Thyroid gland (tissue), 4 donors: ENCODE results near the gene NMNAT2. TPM values are rescaled to one million over a fixed set of nuclear protein-coding genes. Genes with fewer than 3 reads are reported as not detected.

ENCODE experiments used
- DNase-seq, 2 donors: peaks; one replicate each; pipeline ENCODE4 v3.0.0-alpha.2; 2019
- H3K27ac ChIP-seq, 3 donors: fragments of 200-600 bp; sonication (generic); 1 replicate in 2 of 3; 2 replicates in 1 of 3; pipeline ENCODE4 v1.5.1; 2016 to 2019; ENCODE audit warnings: mild to moderate bottlenecking in 1 of 3, moderate library complexity in 1 of 3
- H3K27me3 ChIP-seq: fragments of 200-600 bp; sonication (generic); one replicate; pipeline ENCODE4 v1.5.1; 2019
- H3K36me3 ChIP-seq, 2 donors: fragments of 200-600 bp; sonication (generic); one replicate each; pipeline ENCODE4 v1.5.1; 2016 to 2019
- H3K4me1 ChIP-seq, 2 donors: fragments of 200-600 bp; sonication (generic); one replicate each; pipeline ENCODE4 v1.5.1; 2017 to 2019
- H3K4me3 ChIP-seq, 3 donors: fragments of 200-600 bp; sonication (generic); replicated peaks in 1 of 3; 1 replicate in 2 of 3; 2 replicates in 1 of 3; pipeline ENCODE4 v1.5.1; 2016; ENCODE audit warnings: mild to moderate bottlenecking in 1 of 3
- H3K9me3 ChIP-seq: fragments of 200-600 bp; sonication (generic); one replicate; pipeline ENCODE4 v1.5.1; 2017
- POLR2A ChIP-seq, 2 donors: fragments of 450-650 bp; IDR thresholded peaks; one replicate each; pipeline ENCODE4 v1.6.1; 2017; ENCODE audit warnings: antibody characterized with exemption in 2 of 2, mild to moderate bottlenecking in 2 of 2, moderate library complexity in 1 of 2
- WGBS, 2 donors: methylation state at CpG; one replicate each; pipeline ENCODE4 v1.1.5; 2017; 5-methylcytosine and 5-hydroxymethylcytosine counted together
- intact Hi-C: fragments of 100-400 bp; cut with DNase I; formaldehyde crosslinking; loops from one replicate; pipeline ENCODE4 v1.15.1; 2023
- total RNA-seq, 4 donors: library from RNA; depleted of rRNA; stranded (reverse); fragments of >200 nt; gene quantifications; one replicate each; pipeline ENCODE4 v1.2.3, GENCODE V29; 2016
- TF ChIP-seq, protein P1 (sequence below), 6 experiments: fragments of 200-600 bp in 3 of 6; fragments of 450-650 bp in 3 of 6; sonication (generic) in 3 of 6; IDR thresholded peaks; one replicate each; pipeline ENCODE4 v1.5.1; 2016 to 2019; ENCODE audit warnings: antibody characterized with exemption in 6 of 6, mild to moderate bottlenecking in 2 of 6, inconsistent platforms in 1 of 6, moderate library complexity in 1 of 6

NMNAT2 gene
- total RNA-seq, 4 donors from 2014 or later = 7.6 to 39.5 (median 17.3) TPM

DNA sequence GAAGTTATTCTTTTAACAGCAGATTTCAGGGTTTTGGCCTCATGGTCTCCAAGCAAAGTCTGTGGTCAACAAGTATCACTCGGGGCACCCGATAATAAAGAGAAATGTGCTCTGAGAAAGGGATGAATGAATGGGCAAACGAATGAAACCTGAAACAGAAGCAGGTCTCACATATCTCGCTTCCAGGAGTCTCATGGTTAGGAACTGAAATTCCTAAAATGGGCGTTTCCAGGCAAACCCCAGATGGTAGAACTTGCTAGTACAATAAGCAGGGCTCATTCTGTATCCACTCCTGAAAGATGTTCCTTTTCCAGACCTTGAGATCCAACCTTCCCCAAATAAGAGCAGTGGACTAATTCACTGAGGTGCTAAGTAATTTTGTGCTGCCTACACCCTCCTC, 144.9 kb downstream of the NMNAT2 start:
- TF ChIP-seq, protein P1, sequence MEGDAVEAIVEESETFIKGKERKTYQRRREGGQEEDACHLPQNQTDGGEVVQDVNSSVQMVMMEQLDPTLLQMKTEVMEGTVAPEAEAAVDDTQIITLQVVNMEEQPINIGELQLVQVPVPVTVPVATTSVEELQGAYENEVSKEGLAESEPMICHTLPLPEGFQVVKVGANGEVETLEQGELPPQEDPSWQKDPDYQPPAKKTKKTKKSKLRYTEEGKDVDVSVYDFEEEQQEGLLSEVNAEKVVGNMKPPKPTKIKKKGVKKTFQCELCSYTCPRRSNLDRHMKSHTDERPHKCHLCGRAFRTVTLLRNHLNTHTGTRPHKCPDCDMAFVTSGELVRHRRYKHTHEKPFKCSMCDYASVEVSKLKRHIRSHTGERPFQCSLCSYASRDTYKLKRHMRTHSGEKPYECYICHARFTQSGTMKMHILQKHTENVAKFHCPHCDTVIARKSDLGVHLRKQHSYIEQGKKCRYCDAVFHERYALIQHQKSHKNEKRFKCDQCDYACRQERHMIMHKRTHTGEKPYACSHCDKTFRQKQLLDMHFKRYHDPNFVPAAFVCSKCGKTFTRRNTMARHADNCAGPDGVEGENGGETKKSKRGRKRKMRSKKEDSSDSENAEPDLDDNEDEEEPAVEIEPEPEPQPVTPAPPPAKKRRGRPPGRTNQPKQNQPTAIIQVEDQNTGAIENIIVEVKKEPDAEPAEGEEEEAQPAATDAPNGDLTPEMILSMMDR (IDR thresholded peaks at IDR 0.05) = no peak
- no peak for TF ChIP-seq POLR2A (IDR thresholded peaks at IDR 0.05)
- 94 to 96% methylated on average over 5 of the region's 5 CpGs for WGBS, 2 donors
- no peaks in the 10 kb centered on the region for H3K36me3 ChIP-seq
- DNase-seq = no peak
- H3K9me3 ChIP-seq = no peaks in the 10 kb centered on the region
- peaks cover 25 to 32% of the 10 kb centered on the region in 2 donors for H3K4me1 ChIP-seq
- intact Hi-C loops = no loop called here
- H3K27me3 ChIP-seq = no peaks in the 10 kb centered on the region
- H3K27ac ChIP-seq = peak overlapping the region in 2 of 3 donors; percentile 41 to 52
- H3K4me3 ChIP-seq = no peak overlapping the region

DNA sequence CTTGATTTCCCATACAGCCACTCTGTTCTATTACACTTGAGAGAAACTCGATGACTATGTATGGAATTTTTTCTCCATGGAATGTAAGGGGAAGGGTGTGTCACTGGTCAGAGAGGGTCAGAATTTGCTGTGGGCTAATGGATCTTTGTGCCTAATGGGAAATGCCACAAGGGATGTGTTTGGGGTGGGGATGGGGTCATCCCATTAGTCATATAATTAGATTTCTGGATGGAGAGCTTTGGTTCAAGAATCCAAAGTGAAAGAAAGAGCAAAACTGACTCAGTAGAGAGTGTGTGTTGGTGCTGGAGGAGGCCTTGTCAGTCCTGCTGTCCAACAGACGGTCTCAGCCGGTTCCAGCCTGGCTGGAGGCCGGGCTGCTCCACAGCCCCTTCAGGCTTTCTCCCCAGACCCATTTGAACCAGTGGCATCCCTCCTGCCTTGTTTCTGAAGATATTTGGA, 145.8 kb downstream of the NMNAT2 start:
- peak overlapping the region in 2 of 3 donors; percentile 41 to 52 for H3K27ac ChIP-seq
- 75 to 78% methylated on average over 4 of the region's 4 CpGs for WGBS, 2 donors
- H3K36me3 ChIP-seq = no peaks in the 10 kb centered on the region
- no peaks in the 10 kb centered on the region for H3K27me3 ChIP-seq
- intact Hi-C loops = no loop called here
- peaks cover 25 to 30% of the 10 kb centered on the region in 2 donors for H3K4me1 ChIP-seq
- no peak for TF ChIP-seq POLR2A (IDR thresholded peaks at IDR 0.05)
- no peak for DNase-seq
- no peak overlapping the region for H3K4me3 ChIP-seq
- H3K9me3 ChIP-seq = no peaks in the 10 kb centered on the region

DNA sequence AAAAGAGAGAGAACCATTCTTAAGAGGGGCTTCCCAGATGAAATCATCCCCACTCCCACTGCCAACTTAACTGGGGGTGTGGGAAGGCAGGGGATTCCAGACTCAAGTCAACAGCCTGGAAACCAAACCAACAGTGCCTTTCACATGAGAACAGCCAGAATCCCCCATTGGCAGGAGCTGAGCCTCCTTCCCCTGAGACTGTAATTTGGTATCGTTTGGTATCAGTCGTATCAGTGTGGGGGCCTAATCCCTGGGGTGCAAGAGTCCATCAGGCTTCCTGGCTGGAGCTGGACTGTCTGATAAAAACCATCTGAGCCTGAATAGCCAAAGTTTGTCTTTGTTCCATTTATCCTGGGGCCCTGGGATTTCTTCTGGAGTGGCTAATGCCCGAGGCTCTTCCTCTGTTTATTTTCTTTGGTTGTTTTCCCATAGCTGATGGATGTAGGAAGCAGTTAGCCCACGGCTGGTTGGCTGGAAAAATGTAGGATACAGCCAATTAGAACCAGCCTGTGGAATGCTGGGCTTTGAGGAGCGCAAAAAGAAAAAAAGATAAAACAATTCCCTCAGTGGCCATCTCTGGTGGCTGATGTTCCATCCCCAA, 147.5 kb downstream of the NMNAT2 start:
- no peaks in the 10 kb centered on the region for H3K9me3 ChIP-seq
- intact Hi-C loops = no loop called here
- no peaks in the 10 kb centered on the region for H3K27me3 ChIP-seq
- H3K36me3 ChIP-seq = no peaks in the 10 kb centered on the region
- H3K27ac ChIP-seq = peak overlapping the region in 2 of 3 donors; percentile 41 to 52
- H3K4me1 ChIP-seq = peaks cover 25 to 30% of the 10 kb centered on the region in 2 donors
- no peak for DNase-seq
- no peak overlapping the region for H3K4me3 ChIP-seq
- TF ChIP-seq, protein P1 (IDR thresholded peaks at IDR 0.05) = no peak
- WGBS, 2 donors = 34 to 53% methylated on average over 3 to 5 of the region's 5 CpGs

DNA sequence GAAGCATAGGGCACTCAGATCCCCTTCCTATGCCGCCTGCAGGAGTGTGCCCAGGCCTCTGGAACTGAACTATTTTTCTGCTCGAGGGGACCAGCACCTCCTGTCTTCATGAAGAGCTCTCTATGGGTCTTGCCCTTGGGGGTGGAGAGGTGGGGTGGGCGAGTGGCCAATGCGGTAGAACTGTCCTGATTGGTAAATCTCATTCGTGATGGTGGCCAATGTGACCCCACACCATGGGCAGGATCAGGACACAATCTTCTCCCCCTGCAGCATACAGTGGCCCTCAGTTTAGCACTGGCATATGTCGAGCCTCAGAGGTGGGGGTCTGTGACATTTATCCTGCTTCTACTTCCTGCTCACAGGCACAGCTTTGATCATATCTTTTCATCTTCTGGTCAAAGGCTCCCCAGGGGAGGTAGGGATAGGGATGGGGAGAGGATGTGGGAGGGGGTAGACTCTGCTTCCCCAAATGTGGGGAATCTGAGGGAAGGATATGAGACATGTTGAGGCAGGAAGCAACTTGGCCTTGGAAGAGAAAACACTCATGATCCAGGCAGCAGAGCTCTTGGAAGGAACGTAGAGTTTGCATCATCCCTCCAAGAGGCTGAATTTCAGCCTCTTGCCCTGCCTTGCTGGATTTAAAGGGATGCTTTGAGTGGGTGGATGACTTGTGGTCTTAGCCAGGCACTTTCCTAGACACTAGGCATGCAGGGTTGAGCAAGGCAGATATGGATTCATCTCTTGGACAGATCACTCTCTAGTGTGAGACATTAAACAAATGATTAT, 150.3 kb downstream of the NMNAT2 start:
- peak overlapping the region in 2 of 3 donors; percentile 17 to 27 for H3K27ac ChIP-seq
- WGBS, 2 donors = 69 to 76% methylated on average over 5 to 7 of the region's 7 CpGs

DNA sequence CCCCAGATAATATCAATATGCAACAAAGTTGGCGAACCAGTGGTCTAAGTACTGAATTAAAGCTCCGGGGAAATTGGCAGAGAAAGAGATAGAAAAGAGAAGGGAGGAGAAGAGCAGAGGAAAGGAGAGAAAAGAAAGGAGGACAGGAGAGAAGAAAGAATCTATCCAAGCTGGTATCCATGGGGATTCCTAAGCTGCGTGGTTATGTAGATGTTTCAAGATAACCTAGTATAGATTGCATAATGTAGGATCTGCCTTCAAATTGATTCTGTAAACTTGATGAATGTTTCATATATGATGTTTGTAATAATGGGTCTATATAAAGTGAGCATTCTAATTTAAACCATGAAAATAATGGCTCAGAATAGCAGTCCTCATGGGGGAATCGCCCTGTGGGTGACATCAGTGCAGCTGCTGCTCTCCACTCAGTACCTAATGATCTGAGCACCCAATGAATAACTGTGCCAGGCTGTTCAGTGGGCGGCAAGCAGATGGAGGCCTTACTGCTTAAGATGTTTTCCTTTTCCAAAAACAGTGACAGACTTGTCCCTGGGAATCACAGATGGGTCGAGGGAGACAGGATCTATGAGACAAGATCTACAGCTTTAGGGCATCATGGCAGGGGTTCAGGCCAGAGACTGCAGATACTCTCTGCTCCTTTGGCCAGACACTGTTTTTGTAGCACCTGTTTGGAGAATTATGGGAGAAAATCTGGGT, 154.1 kb downstream of the NMNAT2 start:
- no peak overlapping the region for H3K4me3 ChIP-seq
- no peaks in the 10 kb centered on the region for H3K9me3 ChIP-seq
- no peaks in the 10 kb centered on the region for H3K36me3 ChIP-seq
- H3K27me3 ChIP-seq = no peaks in the 10 kb centered on the region
- WGBS, 2 donors = 72 to 74% methylated on average over 6 of the region's 6 CpGs
- intact Hi-C loops = no loop called here
- H3K27ac ChIP-seq = no peak overlapping the region
- no peak for DNase-seq
- H3K4me1 ChIP-seq = peaks cover 13 to 22% of the 10 kb centered on the region in 2 donors
- no peak for TF ChIP-seq POLR2A (IDR thresholded peaks at IDR 0.05)
- TF ChIP-seq, protein P1 (IDR thresholded peaks at IDR 0.05) = no peak

More for the DNA sequence above, 150.3 kb downstream of the NMNAT2 start:
- Histone ChIP-seq H3K4me1 (peaks cover 23 to 26% of the 10 kb centered on the region in 2 donors), H3K36me3 (no peaks in the 10 kb centered on the region), H3K4me3 (no peak overlapping the region), H3K27me3 (no peaks in the 10 kb centered on the region), H3K9me3 (no peaks in the 10 kb centered on the region)
- no peak for TF ChIP-seq POLR2A (IDR thresholded peaks at IDR 0.05)
- TF ChIP-seq, protein P1 (IDR thresholded peaks at IDR 0.05) = no peak
- intact Hi-C loops = no loop called here
- DNase-seq = no peak
